Measurements from ENCODE around the gene LITAFD. TPM values are rescaled to one million over a fixed set of nuclear protein-coding genes. Genes with fewer than 3 reads are reported as not detected.

Gene LITAFD
- total RNA-seq, 1 experiment from 2014 or later: not detected

GRCh38 chr16:8878523-8878911, 3.6 kb upstream of the LITAFD start:
- RAD21 ChIA-PET (ENCODE audit: low non-redundant PET in 1 of 2, low total read pairs in 2 of 2, uncharacterized antibody in 2 of 2, unreplicated experiment in 2 of 2): interaction anchor here in 1 of 2 experiments (0.7 kb wide), 1 partner anchor 223 kb away, joined by 5 read pairs; no protein-coding TSS in a partner anchor
- Histone ChIP-seq H2AFZ (ENCODE audit: low read depth, low read length, poor library complexity, severe bottlenecking) (no peak overlapping the region), H3K4me2 (ENCODE audit: low read length) (peak overlapping the region; percentile 48), H3K9me3 (ENCODE audit: control insufficient read depth in 1 of 2, insufficient read depth in 1 of 2, low read depth in 1 of 2, low read length in 2 of 2) (no peaks in the 10 kb centered on the region), H4K20me1 (ENCODE audit: insufficient read depth) (no peaks in the 10 kb centered on the region), H3K4me3 (replicated peaks in 1 of 2; ENCODE audit: low read depth in 1 of 2, low read length in 2 of 2) (no peak overlapping the region), H3K4me1 (ENCODE audit: control insufficient read depth in 1 of 2, insufficient read depth in 2 of 2, low read length in 2 of 2) (peaks cover 8 to 22% of the 10 kb centered on the region in 2 experiments), H3K27me3 (ENCODE audit: insufficient read depth, low read length) (no peaks in the 10 kb centered on the region), H3K27ac (ENCODE audit: low read depth, low read length) (0 out of 2 replicates have a peak overlapping the region, but pooled peaks have one; percentile 21), H3K36me3 (ENCODE audit: control insufficient read depth in 1 of 2, insufficient read depth in 2 of 2, low read length in 2 of 2) (no peaks in the 10 kb centered on the region), H3K9ac (ENCODE audit: low read length) (no peak overlapping the region), H3K79me2 (ENCODE audit: insufficient read depth, low read length) (no peaks in the 10 kb centered on the region), H3K9me2 (ENCODE audit: insufficient read depth) (no peaks in the 10 kb centered on the region)
- peak; percentile 24; the same call in 1 of the 2 replicates for ATAC-seq
- TF ChIP-seq POLR2AphosphoS5 (IDR thresholded peaks at IDR 0.05; ENCODE audit: low read depth, low read length) (0 out of 2 replicates have a peak, but pooled peaks have one; percentile 15), FOSL1 (IDR thresholded peaks at IDR 0.05; ENCODE audit: low read depth) (peak; percentile 50; the same call in 1 of the 2 replicates), CEBPB (IDR thresholded peaks at IDR 0.05; ENCODE audit: low read depth) (peak; percentile 99), EZH2 (IDR thresholded peaks at IDR 0.05) (no peak), SP1 (IDR thresholded peaks at IDR 0.05; ENCODE audit: low read depth) (0 out of 2 replicates have a peak, but pooled peaks have one; percentile 41)
- BruUV-seq (replicated peaks): no TSS peak
- DNase-seq (ENCODE audit: low read depth, low spot score): no peak
- CTCF ChIA-PET: interaction anchor here (0.9 to 4.3 kb wide), 4 partner anchors 9 to 227 kb away, joined by 3 to 38 read pairs (median 12); partner anchors contain the start of gene CARHSP1
- POLR2A ChIA-PET: interaction anchor here (0.9 kb wide), 1 partner anchor 10 kb away, joined by 4 read pairs; the partner anchor contains the start of gene CARHSP1
- intact Hi-C loops (cut with micrococcal nuclease): no loop called here

DNA sequence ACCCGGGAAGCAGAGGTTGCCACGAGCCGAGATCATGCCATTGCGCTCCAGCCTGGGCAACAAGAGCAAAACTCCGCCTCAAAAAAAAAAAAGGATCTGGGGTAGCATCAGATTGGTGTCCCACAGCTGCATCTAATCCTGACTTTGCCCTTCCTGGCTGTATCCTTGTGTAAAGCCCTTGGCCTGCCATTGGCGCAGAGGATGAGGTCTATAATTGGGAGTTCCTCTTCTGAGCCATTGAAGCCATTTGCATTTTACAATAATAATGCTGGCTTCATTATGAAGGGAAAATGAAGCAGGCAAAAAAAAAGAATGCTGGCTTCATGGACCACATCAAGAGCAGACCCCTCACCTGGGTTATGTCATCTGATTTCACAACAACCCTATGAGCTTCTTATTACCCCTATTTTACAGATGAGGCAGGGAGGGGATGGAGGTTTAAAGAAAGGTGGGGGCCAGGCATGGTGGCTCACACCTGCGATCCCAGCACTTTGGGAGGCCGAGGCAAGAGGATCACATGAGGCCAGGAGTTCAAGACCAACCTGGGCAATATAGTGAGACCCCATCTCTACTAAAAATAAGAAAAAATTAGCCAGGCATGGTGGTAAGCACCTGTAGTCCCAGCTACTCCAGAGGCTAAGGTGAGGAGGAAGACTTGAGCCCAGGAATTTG, 1.2 kb upstream of the LITAFD start:
- ChIA-PET RAD21 (ENCODE audit: low non-redundant PET in 1 of 2, low total read pairs in 2 of 2, uncharacterized antibody in 2 of 2, unreplicated experiment in 2 of 2) (no interaction called here), POLR2A (interaction anchor here (1.0 to 1.6 kb wide), 3 partner anchors 10 to 12 kb away, joined by 3 to 8 read pairs (median 3); partner anchors contain the start of gene CARHSP1), CTCF (interaction anchor here (0.6 to 4.3 kb wide), 12 partner anchors 9 to 1595 kb away, joined by 3 to 38 read pairs (median 4); partner anchors contain the start of gene CARHSP1)
- peaks cover 21 to 43% of the 10 kb centered on the region in 2 experiments for H3K4me1 ChIP-seq (ENCODE audit: control insufficient read depth in 1 of 2, insufficient read depth in 2 of 2, low read length in 2 of 2)
- no peaks in the 10 kb centered on the region for H3K27me3 ChIP-seq (ENCODE audit: insufficient read depth, low read length)
- H3K9ac ChIP-seq (ENCODE audit: low read length): no peak overlapping the region
- no peaks in the 10 kb centered on the region for H3K9me2 ChIP-seq (ENCODE audit: insufficient read depth)
- BruUV-seq (replicated peaks): no TSS peak
- H3K79me2 ChIP-seq (ENCODE audit: insufficient read depth, low read length): no peaks in the 10 kb centered on the region
- H3K4me3 ChIP-seq (replicated peaks in 1 of 2; ENCODE audit: low read depth in 1 of 2, low read length in 2 of 2): no peak overlapping the region
- TF ChIP-seq TCF7L2 (IDR thresholded peaks at IDR 0.05; ENCODE audit: borderline replicate concordance, extremely low read depth, insufficient read depth, insufficient read length) (no peak), POLR2A (IDR thresholded peaks at IDR 0.05; ENCODE audit: borderline replicate concordance, extremely low read depth, insufficient read depth, insufficient read length) (no peak), ATF3 (IDR thresholded peaks at IDR 0.05) (no peak)
- H3K36me3 ChIP-seq (ENCODE audit: control insufficient read depth in 1 of 2, insufficient read depth in 2 of 2, low read length in 2 of 2): no peaks in the 10 kb centered on the region
- no peak for ATAC-seq
- no peak overlapping the region for H3K27ac ChIP-seq (ENCODE audit: low read depth, low read length)
- H4K20me1 ChIP-seq (ENCODE audit: insufficient read depth): no peaks in the 10 kb centered on the region
- no peak overlapping the region for H3K4me2 ChIP-seq (ENCODE audit: low read length)
- DNase-seq (ENCODE audit: low read depth, low spot score): no peak
- H2AFZ ChIP-seq (ENCODE audit: low read depth, low read length, poor library complexity, severe bottlenecking): no peak overlapping the region
- intact Hi-C loops (cut with micrococcal nuclease): loop anchor here (1.0 to 2.0 kb wide), 2 partner anchors 220 to 314 kb away; no protein-coding TSS in a partner anchor
- no peaks in the 10 kb centered on the region for H3K9me3 ChIP-seq (ENCODE audit: control insufficient read depth in 1 of 2, insufficient read depth in 1 of 2, low read depth in 1 of 2, low read length in 2 of 2)
